NCI-H187 treated with DMSO at 0.1 percent for 48 hours (cell line): Measurements from ENCODE around the gene GEMIN7.
A peak's percentile ranks its signal among the peaks of the same experiment; 100 is the strongest.

Experiments used
- DNase-seq: peaks from one replicate; lab custom pipeline; 2025; lab: John Stamatoyannopoulos, UW

GEMIN7 gene

DNA sequence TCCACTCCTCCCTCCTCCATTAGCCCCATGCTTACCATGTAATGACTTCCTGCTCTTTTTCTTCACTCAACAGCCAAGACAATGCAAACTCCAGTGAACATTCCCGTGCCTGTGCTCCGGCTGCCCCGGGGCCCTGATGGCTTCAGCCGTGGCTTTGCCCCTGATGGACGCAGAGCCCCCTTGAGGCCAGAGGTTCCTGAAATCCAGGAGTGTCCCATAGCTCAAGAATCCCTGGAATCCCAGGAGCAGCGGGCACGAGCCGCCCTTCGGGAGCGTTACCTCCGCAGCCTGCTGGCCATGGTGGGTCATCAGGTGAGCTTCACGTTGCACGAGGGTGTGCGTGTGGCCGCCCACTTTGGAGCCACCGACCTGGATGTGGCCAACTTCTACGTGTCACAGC is 11.0 kb downstream of the GEMIN7 start:
- DNase-seq = no peak

DNA sequence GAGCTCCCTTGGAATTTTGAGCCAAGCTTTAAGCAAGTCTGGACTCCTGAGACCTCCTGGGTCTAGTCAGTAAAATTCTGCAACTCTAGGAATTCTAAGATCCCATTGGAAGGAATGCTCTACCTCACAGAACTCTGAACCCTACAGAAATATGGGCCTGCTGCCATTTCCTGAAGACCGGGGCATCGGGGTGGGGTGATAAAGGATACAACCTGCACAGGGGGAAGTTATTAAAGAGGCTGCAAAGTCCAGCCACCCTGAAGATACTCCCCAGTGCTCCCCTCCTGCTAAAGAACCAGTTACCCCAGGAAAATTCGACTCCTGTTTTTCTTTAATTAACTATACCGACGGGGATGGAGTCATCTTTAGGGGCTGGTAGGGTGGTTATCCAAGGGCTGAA is 11.5 kb downstream of the GEMIN7 start:
- no peak for DNase-seq

DNA sequence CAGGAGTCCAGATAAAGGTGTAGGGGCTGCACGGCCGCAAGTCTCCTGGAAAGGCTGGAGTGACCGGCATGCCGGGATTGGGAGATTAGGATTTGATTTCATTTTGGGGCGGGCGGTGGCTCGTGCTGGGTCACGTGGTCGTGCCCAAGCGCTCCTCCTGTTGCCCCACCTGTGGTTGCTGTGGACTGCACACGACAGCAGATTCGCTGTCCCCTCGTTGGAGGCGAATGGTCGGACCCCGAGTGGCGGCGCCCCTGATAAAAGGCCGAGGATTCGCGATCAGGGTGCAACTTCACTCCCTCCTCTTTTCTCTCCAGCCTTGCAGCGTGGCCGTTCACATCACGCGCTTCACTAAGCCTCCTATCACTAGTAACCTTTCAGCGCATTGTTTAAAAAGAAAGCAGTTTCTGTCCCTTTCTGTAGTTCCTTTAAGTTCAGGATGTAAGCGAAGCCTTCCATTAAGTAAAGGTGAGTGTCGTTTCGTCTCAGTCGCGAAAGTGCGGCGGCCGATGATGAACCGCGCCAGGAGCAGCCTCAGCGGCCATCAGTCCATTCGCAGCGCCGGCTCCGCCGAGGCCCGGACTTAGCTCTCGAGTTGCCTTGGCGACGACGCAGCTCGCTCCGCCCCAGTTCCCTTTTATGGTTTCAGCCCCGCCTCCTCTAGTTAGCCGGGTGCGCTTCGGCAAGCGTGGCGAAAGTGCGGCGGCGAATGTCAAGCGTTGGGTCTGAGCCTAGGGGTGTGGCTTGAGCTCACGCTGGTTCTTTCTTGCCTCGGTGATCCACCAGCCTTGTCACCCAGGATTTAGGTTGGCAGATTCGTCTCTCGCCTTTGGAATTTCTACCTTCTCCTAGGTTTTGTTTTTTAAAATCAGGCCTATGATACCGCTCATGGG is 12.2 kb downstream of the GEMIN7 start:
- peak; percentile 93 for DNase-seq

DNA sequence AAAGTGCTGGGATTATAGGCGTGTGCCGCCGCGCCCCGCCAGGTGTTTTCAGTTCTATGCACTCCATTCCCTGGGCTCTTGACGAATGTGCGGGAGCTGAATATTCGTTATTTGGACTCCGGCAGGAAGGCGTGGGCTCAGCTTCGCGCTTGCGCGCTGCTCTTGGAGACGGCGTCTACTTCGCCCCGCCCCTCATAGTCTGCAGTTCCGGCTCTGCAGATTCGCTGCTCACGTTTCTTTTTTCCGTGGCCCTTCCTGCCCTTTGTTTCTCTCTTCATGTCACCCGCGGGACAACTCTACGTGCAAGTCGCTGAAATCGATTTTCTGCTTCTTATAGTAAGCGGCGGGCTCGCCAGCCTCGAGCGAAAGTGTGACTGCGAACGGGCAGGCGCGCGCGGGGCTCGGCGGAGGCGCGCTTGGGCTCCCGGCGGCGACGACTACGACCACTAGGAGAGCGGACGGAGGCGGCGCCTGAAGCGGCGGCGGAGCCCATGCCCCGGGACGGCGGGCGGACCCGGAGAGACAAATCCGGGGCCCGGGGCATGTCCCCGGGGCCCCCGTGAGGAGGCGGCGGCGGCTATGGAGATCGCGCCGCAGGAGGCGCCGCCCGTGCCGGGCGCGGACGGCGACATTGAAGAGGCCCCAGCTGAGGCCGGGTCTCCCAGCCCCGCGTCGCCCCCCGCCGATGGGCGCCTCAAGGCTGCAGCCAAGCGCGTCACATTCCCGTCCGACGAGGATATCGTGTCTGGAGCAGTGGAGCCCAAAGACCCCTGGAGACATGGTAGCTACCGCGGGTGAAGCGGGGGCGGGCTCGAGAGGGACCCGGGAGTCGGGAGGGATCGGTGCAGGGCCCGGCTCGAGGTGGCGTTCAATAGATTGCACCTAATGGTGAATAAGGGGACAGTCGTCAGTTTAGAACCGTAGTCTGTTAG is 14.0 kb downstream of the GEMIN7 start, which contains the start of gene PPP1R37:
TSS of gene PPP1R37 (plus strand) at position 433 of the 932 bp plus-strand sequence. CDS start at position 580, 147 bp downstream.
- DNase-seq = peak; percentile 95

DNA sequence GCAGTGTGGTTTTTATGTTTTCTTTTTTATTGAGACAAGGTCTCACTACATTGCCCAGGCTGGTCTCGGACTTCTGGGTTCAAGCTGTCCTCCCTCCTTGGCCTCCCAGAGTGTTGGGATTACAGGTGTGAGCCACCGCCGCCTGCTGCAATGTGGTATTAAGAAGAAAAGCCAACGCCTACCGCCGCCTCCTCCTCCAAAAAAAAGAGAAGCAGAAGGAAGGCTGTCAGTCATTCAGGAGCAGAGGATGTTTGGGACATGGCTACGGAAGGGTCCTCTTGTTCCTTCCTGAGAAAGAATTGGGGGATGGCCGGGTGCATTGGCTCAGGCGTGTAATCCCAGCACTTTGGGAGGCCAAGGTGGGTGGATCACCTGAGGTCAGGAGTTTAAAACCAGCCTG is 15.1 kb downstream of the GEMIN7 start:
- DNase-seq = no peak

DNA sequence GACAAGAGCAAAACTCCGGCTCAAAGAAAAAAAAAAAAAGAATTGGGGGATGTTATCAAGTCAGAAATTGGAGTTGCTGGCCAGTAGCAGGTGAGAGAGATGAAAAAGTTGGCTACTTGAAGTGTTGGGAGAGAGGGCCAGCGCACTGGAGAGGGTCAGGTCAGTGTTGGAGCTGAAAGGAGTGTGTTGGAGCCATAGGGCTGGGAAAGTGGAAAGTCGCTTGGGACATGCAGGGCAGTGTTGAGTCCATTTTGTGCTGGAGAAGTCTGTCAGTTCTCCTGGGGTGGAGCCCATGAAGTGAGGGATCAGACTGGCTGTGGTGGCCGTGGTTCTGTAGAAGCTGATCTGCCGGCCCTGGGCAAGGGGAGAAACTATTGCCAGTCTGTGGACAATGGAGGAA is 15.6 kb downstream of the GEMIN7 start:
- no peak for DNase-seq

DNA sequence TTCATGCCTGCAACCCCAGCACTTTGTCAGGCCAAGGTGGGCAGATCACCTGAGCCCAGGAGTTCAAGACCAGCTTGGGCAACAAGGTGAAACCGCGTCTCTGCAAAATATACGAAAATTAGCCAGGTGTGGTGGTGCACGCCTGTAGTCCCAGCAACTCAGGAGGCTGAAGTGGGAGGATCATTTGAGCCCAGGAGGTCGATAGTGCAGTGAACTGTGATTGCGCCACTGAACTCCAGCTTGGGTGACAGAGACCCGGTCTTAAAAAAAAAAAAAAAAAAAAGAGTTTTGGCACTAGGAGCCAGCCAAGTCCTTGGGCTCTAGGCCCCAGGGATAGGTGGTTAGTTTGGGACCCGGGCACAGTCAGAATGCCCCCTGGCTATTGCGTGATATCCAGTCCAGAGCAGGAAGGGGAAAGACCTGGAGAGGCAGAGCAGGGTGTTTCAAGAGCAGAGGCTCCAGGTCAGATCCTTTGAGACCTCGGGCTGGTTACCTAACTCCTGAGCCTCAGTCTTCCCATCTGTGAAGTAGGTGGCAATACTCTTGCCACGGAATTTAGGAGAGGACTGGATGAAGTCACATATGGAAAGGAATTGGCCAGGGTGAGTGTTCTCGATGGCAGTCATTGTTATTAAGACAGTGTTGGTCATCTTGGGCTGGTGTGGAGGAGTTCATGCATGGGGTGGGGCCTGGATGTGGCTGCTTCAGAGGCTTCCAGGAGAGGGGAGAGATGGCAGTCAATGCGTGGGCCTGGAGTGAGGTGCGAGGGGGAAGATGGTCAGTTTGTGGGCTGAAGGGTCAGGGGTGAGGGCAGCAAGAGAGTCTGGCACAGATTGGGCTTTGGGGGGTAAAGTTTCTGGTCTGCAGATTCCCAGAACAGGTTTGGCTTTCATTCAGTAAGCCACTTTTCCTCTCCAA is 16.7 kb downstream of the GEMIN7 start:
- no peak for DNase-seq

DNA sequence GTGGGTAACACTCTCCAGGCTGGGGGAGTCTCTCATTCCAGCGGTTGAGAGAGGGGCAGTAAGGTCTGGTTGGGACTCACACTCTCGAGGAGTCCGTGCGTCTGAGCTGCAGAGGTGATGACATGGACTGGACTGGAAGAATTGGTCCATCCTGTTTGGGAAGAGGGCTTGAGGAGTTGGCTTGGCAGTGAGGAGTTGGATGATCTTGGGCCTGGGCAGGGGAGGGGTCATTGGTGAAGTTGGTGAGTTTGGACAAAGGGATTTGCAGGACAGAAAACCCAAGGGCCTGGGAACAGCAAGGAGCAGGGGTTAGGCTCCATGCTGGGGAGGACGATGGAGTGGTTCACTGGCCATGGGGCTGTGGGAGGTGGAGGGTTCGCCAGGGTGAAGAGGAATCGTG is 17.6 kb downstream of the GEMIN7 start:
- DNase-seq = no peak

DNA sequence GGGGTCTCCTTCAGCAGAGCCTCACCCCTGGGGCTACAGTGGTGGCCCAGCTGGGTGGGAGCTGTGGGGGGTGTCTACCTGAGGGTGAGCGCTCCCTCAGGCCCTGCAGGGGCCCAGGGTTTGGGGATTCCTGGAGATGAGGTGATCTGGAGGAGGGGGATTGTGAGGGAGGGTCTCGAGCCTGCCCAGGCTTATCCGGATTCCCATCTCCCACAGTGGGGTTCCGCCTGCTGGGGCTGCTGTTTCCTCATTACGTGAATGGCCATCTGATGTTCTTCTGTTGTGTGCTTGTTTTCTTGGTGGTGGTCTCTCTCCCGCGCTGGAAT is 18.4 kb downstream of the GEMIN7 start:
- DNase-seq = no peak

DNA sequence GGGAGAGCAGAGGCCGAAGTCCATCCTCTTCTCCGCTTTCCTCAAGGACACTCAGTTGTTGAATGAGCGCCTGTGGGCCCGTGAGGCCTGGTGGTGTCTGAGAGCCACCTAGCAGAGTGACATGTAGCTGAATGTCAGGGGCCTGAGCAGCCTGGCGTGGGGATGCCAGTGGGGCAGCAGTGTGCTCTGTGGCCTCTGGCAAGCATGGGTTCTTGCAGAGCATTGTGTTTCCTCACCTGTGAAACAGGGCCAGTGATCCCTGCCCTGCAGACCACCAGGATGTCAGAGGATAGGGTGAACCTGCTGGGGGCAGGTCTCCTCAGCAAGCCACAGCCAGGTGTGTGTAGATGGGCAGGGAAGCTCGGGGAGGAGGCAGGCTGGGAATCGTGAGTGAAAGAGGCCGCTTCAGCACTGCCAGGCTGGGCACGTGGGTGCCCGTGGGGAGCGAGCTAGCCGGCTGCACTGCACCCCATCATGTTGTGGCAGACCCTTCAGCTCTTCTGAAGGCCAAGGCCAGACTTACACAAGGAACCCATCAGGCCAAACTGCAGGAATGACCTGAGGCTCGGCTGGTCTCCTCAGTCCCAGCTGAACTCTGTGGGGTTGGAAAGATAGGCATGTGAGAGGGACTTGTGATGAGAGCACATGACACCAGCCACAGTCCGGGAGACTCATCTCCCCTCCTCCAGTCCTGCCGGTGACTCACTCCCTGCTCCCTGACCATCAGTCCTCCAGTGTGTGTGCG is 18.9 kb downstream of the GEMIN7 start:
- no peak for DNase-seq

DNA sequence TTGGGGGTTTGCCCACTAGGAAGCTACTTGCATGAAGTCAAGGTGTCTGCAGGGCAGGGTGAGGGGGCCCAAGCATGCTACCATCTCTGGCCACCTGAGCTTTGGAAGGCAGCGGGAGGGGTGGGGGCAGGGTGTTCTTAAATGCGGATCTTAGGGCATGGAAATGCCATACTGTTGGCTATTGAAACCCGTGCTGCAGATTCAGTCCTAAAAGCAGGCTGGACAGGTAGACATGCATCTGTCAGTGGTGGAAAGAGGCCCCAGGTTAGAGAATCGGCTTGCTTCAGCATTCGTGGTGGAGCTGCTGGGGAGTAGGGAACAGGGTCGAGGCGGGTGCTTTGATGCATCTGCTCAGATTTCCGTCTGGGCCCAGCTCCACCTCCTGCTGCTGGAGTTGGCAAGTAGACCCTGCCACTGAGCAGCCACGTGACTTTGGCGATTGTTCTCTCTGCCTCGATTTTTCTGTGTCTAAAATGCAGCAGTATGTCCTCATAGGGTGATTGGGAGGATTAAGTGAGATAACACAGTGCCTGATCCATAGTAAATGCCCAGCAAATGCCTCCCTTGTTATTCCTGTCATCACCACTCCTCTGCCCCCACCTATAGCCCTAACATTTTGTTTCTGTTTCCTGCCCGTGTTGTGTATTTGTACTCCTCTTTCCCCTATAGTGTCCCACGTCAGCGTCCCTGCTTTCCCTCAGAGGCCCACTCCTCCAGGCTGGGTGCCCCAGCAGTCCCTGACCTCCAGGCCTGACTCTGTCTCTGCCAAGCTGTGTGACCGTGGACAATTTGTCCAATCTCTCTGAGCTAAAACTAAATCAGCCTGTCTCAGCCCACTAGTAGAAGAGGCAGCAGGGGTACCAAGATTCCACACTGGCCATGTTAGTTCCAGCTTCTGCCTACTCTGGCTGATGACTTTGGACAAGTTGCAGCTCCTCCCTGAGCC is 19.7 kb downstream of the GEMIN7 start:
- no peak for DNase-seq

DNA sequence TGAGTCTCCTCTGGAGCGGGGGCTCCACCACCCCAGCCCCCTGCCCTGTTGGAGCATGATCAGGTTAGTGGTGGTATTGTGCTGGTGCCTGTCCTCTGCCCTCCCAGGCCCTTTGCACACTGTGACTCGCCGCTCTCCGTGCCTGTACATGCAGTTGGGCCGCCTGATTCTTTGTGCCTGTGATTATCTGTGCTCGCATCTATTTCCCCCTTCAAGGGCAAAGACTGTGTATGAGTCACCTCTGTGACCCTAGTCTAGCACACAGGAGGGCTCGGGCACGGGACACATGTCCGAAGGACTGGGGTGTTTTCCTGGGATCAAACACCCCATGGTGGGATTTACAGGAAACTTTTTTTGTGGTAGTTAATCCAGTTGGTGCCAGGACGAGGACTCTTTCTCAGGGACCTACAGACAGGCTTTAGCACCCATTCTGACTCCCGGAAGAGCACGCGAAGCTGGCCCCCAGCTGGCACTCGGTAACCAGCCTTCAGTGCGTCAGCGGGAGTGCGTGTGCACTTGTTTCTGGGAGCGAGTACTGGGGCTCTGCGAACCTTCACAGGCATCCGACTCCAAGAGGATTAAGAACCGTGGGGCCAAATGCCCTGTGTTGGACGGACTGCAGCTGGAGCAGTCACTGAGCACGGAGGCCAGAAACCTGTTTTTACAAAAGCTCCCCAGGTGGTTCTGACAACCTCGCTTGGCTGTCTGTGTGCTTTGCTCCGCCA is 20.6 kb downstream of the GEMIN7 start:
- no peak for DNase-seq

DNA sequence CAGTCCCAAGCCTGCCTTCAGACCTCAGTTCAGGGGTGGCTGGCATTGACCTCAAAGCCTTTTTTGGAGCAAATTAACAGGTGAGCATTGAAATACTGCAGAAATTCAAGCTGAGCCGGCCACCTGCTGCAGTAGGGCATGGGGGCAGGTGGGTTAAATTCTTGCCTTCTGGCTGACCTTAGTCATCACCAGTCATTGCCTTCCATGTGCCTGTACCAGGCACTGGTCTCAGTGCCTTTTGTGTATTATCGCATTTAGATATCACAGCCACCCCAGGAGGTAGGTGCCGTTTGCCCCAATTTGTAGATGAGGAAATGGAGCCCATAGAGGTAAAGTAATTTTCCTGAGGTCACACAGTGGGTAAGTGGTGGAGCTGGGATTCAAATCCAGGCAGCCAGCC is 21.1 kb downstream of the GEMIN7 start:
- no peak for DNase-seq

DNA sequence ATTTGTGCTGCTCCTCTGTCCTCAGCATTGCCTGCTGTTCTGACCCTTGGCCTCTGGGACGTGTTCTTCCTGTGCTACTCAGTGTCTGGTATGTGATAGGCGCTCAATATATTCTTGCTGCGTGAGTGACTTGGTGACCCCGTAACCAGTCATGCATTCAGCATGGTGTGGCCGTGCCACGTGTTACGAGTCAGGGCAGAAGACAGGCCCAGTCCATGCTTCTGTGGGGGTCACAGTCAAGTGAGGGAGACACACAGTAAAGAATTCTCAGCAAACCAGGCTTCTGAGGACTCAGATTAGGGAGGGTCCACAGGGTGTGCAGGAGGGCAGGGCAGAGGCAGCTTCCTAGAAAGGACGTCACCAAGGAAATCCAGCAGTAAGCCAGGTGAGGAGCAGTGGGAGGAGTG is 21.8 kb downstream of the GEMIN7 start:
- no peak for DNase-seq

DNA sequence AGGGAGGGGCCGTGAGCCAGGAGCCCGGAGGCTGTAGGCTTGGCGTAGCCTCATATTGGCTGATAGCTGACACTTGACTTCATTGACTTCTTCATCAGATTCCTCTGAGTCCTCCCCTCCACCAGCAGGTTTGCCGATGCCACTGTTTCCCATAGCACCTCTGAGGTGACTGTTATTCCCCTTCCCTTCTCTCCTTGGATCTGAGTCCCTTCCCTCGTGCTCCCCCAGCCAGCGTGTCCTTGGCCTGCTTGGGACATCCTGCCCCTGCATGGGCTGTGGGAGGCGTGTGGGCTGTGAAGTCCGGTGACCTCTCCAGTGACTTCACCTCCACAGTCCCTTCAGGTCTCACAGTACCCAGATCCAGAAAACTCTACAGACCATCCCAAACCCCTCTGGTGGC is 22.7 kb downstream of the GEMIN7 start:
- no peak for DNase-seq

DNA sequence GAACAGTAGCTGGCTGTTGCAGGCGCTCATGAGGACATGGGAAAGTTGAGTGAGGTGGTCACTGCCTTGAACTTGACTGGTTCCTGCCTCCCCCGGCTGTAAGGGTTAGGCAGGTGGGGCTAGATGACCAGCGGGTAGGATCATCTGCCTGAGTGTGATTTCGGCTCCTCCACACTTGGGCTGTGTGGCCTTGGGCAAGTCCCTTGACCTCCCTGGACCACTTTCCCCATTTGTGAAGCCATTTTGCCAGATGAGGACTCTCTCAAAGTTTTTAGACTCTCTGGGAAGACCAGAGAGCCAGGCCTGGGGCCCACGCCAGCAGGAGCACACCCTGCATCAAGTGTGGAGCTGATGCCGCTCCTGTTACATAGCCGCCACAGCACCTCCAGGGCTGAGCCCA is 23.4 kb downstream of the GEMIN7 start:
- DNase-seq = no peak

DNA sequence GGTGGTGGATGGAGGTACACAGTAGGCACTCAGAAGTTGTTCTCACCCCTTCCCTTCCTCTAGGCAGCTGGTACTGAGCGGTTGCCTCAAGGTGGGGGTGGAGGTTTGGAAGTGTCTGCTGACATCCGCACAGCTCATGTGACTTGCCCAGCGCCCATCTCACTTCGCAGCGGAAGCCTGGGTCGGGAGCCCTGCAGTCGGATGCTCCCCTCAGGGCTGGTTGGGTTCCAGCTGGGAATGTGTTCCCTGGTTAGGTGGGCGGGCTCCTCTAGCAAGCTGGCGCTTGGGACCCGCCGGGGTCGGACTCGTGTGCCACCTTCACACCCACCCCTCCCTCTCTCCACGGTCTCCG is 24.1 kb downstream of the GEMIN7 start:
- DNase-seq = no peak

DNA sequence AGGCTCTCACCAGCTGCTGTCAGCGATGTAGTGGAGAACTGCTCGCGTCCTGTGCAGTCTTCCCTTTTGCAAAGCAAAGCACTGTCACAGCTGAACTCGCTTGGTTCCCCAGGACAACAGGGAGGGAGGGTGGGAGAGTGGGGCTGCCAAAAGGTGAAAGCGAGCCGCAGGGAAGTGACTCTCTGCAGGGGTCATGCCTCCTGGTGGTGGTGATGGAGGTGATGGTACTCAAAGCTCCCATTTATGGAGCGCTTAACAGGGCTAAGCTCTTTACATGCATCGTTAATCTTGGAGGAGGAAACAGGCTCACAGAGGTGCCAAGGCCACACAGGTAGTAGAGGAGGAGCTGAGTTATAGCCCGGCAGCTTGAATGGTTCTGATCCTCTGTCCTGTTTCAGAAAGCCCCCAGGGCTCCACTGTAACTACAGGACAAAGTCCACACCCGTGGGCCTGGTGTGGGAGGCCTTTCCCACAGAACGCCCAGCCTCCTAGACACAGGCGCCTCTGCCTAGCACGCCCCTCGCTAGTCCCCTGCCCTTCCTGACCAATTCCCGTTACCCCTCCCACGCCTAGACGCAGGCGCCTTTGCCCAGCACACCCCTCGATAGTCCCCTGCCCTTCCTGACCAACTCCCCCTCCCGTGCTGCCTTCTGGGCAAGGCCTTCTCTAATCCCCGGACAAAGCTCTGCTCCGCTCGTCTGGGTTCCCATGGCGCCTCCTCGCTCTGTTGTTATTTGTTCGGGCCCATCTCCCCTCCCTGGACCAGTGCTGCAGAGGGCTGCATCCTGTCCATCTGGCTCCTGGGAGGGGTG is 24.7 kb downstream of the GEMIN7 start:
- peak; percentile 84 for DNase-seq
